Measurements from ENCODE around the gene ZDHHC8. TPM values are rescaled to one million over a fixed set of nuclear protein-coding genes. Genes with fewer than 3 reads are reported as not detected.

Gene ZDHHC8
- polyA plus RNA-seq, 4 donors = 3.8 to 33.5 (median 14.3) TPM

- Histone ChIP-seq H3K27ac (ENCODE audit: low read depth in 1 of 3, low read length in 2 of 3) (no peak overlapping the region), H3K4me1 (ENCODE audit: control insufficient read depth in 3 of 3, insufficient read depth in 2 of 3, low read depth in 1 of 3, low read length in 2 of 3) (peaks cover 0 to 5% (median 0%) of the 10 kb centered on the region in 3 donors), H3K9me3 (ENCODE audit: control insufficient read depth in 2 of 2, insufficient read depth in 1 of 2, low read depth in 1 of 2, low read length in 1 of 2) (no peaks in the 10 kb centered on the region), H3K36me3 (ENCODE audit: control insufficient read depth in 3 of 3, insufficient read depth in 2 of 3, low read depth in 1 of 3, low read length in 3 of 3) (no peaks in the 10 kb centered on the region), H3K4me3 (ENCODE audit: low read depth in 1 of 3, low read length in 3 of 3) (no peak overlapping the region), H3K27me3 (ENCODE audit: control insufficient read depth in 3 of 3, insufficient read depth in 3 of 3, low read length in 3 of 3) (peaks cover 0 to 4% (median 0%) of the 10 kb centered on the region in 3 donors)
- DNase-seq (no peak), FAIRE-seq (no peak)
- WGBS, 3 donors = 30 to 56% (median 40%) methylated on average over 14 of the region's 14 CpGs
Measured at GRCh38 chr22:20154602-20155187, 23.1 kb downstream of the ZDHHC8 start.

GRCh38 chr22:20155330-20156041, 23.9 kb downstream of the ZDHHC8 start:
- Histone ChIP-seq H3K27me3 (ENCODE audit: control insufficient read depth in 3 of 3, insufficient read depth in 3 of 3, low read length in 3 of 3) (peaks cover 0 to 4% (median 0%) of the 10 kb centered on the region in 3 donors), H3K4me1 (ENCODE audit: control insufficient read depth in 3 of 3, insufficient read depth in 2 of 3, low read depth in 1 of 3, low read length in 2 of 3) (peaks cover 0 to 5% (median 0%) of the 10 kb centered on the region in 3 donors), H3K36me3 (ENCODE audit: control insufficient read depth in 3 of 3, insufficient read depth in 2 of 3, low read depth in 1 of 3, low read length in 3 of 3) (no peaks in the 10 kb centered on the region), H3K9me3 (ENCODE audit: control insufficient read depth in 2 of 2, insufficient read depth in 1 of 2, low read depth in 1 of 2, low read length in 1 of 2) (no peaks in the 10 kb centered on the region), H3K4me3 (ENCODE audit: low read depth in 1 of 3, low read length in 3 of 3) (no peak overlapping the region), H3K27ac (ENCODE audit: low read depth in 1 of 3, low read length in 2 of 3) (no peak overlapping the region)
- WGBS, 3 donors = 23 to 51% (median 27%) methylated on average over 30 of the region's 30 CpGs
- DNase-seq (peak; percentile 42), FAIRE-seq (no peak)

- Histone ChIP-seq H3K4me3 (ENCODE audit: low read depth in 1 of 3, low read length in 3 of 3) (no peak overlapping the region), H3K4me1 (ENCODE audit: control insufficient read depth in 3 of 3, insufficient read depth in 2 of 3, low read depth in 1 of 3, low read length in 2 of 3) (peaks cover 0 to 5% (median 0%) of the 10 kb centered on the region in 3 donors), H3K27me3 (ENCODE audit: control insufficient read depth in 3 of 3, insufficient read depth in 3 of 3, low read length in 3 of 3) (peaks cover 0 to 4% (median 0%) of the 10 kb centered on the region in 3 donors), H3K36me3 (ENCODE audit: control insufficient read depth in 3 of 3, insufficient read depth in 2 of 3, low read depth in 1 of 3, low read length in 3 of 3) (no peaks in the 10 kb centered on the region), H3K9me3 (ENCODE audit: control insufficient read depth in 2 of 2, insufficient read depth in 1 of 2, low read depth in 1 of 2, low read length in 1 of 2) (no peaks in the 10 kb centered on the region), H3K27ac (ENCODE audit: low read depth in 1 of 3, low read length in 2 of 3) (no peak overlapping the region)
- DNase-seq = no peak
- 47 to 59% (median 51%) methylated on average over 7 of the region's 7 CpGs for WGBS, 3 donors
- no peak for FAIRE-seq
Measured at GRCh38 chr22:20156042-20156389, 24.4 kb downstream of the ZDHHC8 start.

- H3K4me3 ChIP-seq (ENCODE audit: low read depth in 1 of 3, low read length in 3 of 3) = no peak overlapping the region
- FAIRE-seq (no peak), DNase-seq (peak; percentile 68 to 90)
- WGBS, 3 donors = 33 to 45% (median 35%) methylated on average over 15 to 17 of the region's 17 CpGs
- H3K36me3 ChIP-seq (ENCODE audit: control insufficient read depth in 3 of 3, insufficient read depth in 2 of 3, low read depth in 1 of 3, low read length in 3 of 3) = no peaks in the 10 kb centered on the region
- H3K27me3 ChIP-seq (ENCODE audit: control insufficient read depth in 3 of 3, insufficient read depth in 3 of 3, low read length in 3 of 3) = peaks cover 0 to 4% (median 0%) of the 10 kb centered on the region in 3 donors
- H3K27ac ChIP-seq (ENCODE audit: low read depth in 1 of 3, low read length in 2 of 3) = no peak overlapping the region
- H3K9me3 ChIP-seq (ENCODE audit: control insufficient read depth in 2 of 2, insufficient read depth in 1 of 2, low read depth in 1 of 2, low read length in 1 of 2) = no peaks in the 10 kb centered on the region
- peaks cover 0 to 5% (median 0%) of the 10 kb centered on the region in 3 donors for H3K4me1 ChIP-seq (ENCODE audit: control insufficient read depth in 3 of 3, insufficient read depth in 2 of 3, low read depth in 1 of 3, low read length in 2 of 3)
Measured at GRCh38 chr22:20156611-20157429, 25.2 kb downstream of the ZDHHC8 start.

- DNase-seq = no peak
- no peaks in the 10 kb centered on the region for H3K36me3 ChIP-seq (ENCODE audit: control insufficient read depth in 3 of 3, insufficient read depth in 2 of 3, low read depth in 1 of 3, low read length in 3 of 3)
- no peaks in the 10 kb centered on the region for H3K9me3 ChIP-seq (ENCODE audit: control insufficient read depth in 2 of 2, insufficient read depth in 1 of 2, low read depth in 1 of 2, low read length in 1 of 2)
- H3K27ac ChIP-seq (ENCODE audit: low read depth in 1 of 3, low read length in 2 of 3) = no peak overlapping the region
- WGBS, 3 donors = 50 to 63% (median 57%) methylated on average over 14 to 15 of the region's 15 CpGs
- peaks cover 0 to 5% (median 0%) of the 10 kb centered on the region in 3 donors for H3K4me1 ChIP-seq (ENCODE audit: control insufficient read depth in 3 of 3, insufficient read depth in 2 of 3, low read depth in 1 of 3, low read length in 2 of 3)
- peaks cover 0 to 4% (median 0%) of the 10 kb centered on the region in 3 donors for H3K27me3 ChIP-seq (ENCODE audit: control insufficient read depth in 3 of 3, insufficient read depth in 3 of 3, low read length in 3 of 3)
- no peak overlapping the region for H3K4me3 ChIP-seq (ENCODE audit: low read depth in 1 of 3, low read length in 3 of 3)
- no peak for FAIRE-seq
Measured at GRCh38 chr22:20157430-20158183, 26.0 kb downstream of the ZDHHC8 start.

GRCh38 chr22:20158391-20159036, 26.9 kb downstream of the ZDHHC8 start:
- Histone ChIP-seq H3K4me1 (ENCODE audit: control insufficient read depth in 3 of 3, insufficient read depth in 2 of 3, low read depth in 1 of 3, low read length in 2 of 3) (peaks cover 0 to 5% (median 0%) of the 10 kb centered on the region in 3 donors), H3K9me3 (ENCODE audit: control insufficient read depth in 2 of 2, insufficient read depth in 1 of 2, low read depth in 1 of 2, low read length in 1 of 2) (no peaks in the 10 kb centered on the region), H3K27me3 (ENCODE audit: control insufficient read depth in 3 of 3, insufficient read depth in 3 of 3, low read length in 3 of 3) (peaks cover 0 to 4% (median 0%) of the 10 kb centered on the region in 3 donors), H3K4me3 (ENCODE audit: low read depth in 1 of 3, low read length in 3 of 3) (no peak overlapping the region), H3K36me3 (ENCODE audit: control insufficient read depth in 3 of 3, insufficient read depth in 2 of 3, low read depth in 1 of 3, low read length in 3 of 3) (no peaks in the 10 kb centered on the region), H3K27ac (ENCODE audit: low read depth in 1 of 3, low read length in 2 of 3) (no peak overlapping the region)
- 56 to 69% (median 66%) methylated on average over 13 to 15 of the region's 15 CpGs for WGBS, 3 donors
- no peak for FAIRE-seq
- no peak for DNase-seq

GRCh38 chr22:20159076-20159475, 27.5 kb downstream of the ZDHHC8 start:
- no peak for FAIRE-seq
- H3K4me1 ChIP-seq (ENCODE audit: control insufficient read depth in 3 of 3, insufficient read depth in 2 of 3, low read depth in 1 of 3, low read length in 2 of 3) = peaks cover 0 to 5% (median 0%) of the 10 kb centered on the region in 3 donors
- H3K27me3 ChIP-seq (ENCODE audit: control insufficient read depth in 3 of 3, insufficient read depth in 3 of 3, low read length in 3 of 3) = peaks cover 0 to 4% (median 0%) of the 10 kb centered on the region in 3 donors

More at GRCh38 chr22:20159076-20159475, 27.5 kb downstream of the ZDHHC8 start:
- no peak overlapping the region for H3K4me3 ChIP-seq (ENCODE audit: low read depth in 1 of 3, low read length in 3 of 3)
- H3K9me3 ChIP-seq (ENCODE audit: control insufficient read depth in 2 of 2, insufficient read depth in 1 of 2, low read depth in 1 of 2, low read length in 1 of 2) = no peaks in the 10 kb centered on the region
- DNase-seq = no peak
- no peaks in the 10 kb centered on the region for H3K36me3 ChIP-seq (ENCODE audit: control insufficient read depth in 3 of 3, insufficient read depth in 2 of 3, low read depth in 1 of 3, low read length in 3 of 3)
- WGBS, 3 donors = 42 to 48% (median 47%) methylated on average over 9 of the region's 9 CpGs
- no peak overlapping the region for H3K27ac ChIP-seq (ENCODE audit: low read depth in 1 of 3, low read length in 2 of 3)

Measured in small intestine (tissue), 7 donors.